Neural crest cell (in vitro differentiated cells): ENCODE results near the gene CDC42. TPM values are rescaled to one million over a fixed set of nuclear protein-coding genes. Genes with fewer than 3 reads are reported as not detected.

Experiments
- DNase-seq: peaks from one replicate; pipeline ENCODE4 v3.0.0; 2021; ENCODE audit warnings: low read depth, mixed read lengths, low spot score
- H3K27ac Mint-ChIP-seq: one replicate; pipeline ENCODE4 v1.8.0; 2021; ENCODE audit warnings: mild to moderate bottlenecking, mixed read lengths; ENCODE audit not compliant: unreplicated experiment
- H3K27me3 Mint-ChIP-seq: 2 replicates; pipeline ENCODE4 v1.8.0; 2021; ENCODE audit warnings: low read depth, mild to moderate bottlenecking, mixed read lengths
- H3K36me3 Mint-ChIP-seq: 2 replicates; pipeline ENCODE4 v1.8.0; 2021; ENCODE audit warnings: low read depth, mild to moderate bottlenecking, mixed read lengths
- H3K4me1 Mint-ChIP-seq: 2 replicates; pipeline ENCODE4 v1.8.0; 2021; ENCODE audit warnings: mixed read lengths
- H3K4me3 Mint-ChIP-seq: one replicate; pipeline ENCODE4 v1.8.0; 2021; ENCODE audit warnings: mild to moderate bottlenecking, mixed read lengths
- H3K9me3 Mint-ChIP-seq: 2 replicates; pipeline ENCODE4 v1.8.0; 2021; ENCODE audit warnings: mixed read lengths
- CTCF ChIP-seq: fragments of 200-600 bp; sonication (generic); conservative IDR thresholded peaks from 2 replicates; pipeline ENCODE4 v1.5.0; 2021; ENCODE audit warnings: antibody characterized with exemption, mild to moderate bottlenecking
- total RNA-seq: library from RNA; stranded (reverse); gene quantifications from 2 replicates; pipeline ENCODE4 v1.2.1, GENCODE V29; 2021

Gene CDC42
- total RNA-seq, 1 donor from 2014 or later: 198 TPM

GRCh38 chr1:22018583-22019559 lies 33.6 kb upstream of the CDC42 start:
- TF ChIP-seq CTCF: peak; percentile 40
- no peak for DNase-seq
- Mint-ChIP-seq H3K9me3 (no peaks in the 10 kb centered on the region), H3K4me3 (no peak overlapping the region), H3K27me3 (no peaks in the 10 kb centered on the region), H3K4me1 (peaks cover 8% of the 10 kb centered on the region), H3K36me3 (no peaks in the 10 kb centered on the region), H3K27ac (no peak overlapping the region)

- no peak for TF ChIP-seq CTCF
- Mint-ChIP-seq H3K36me3 (no peaks in the 10 kb centered on the region), H3K27me3 (no peaks in the 10 kb centered on the region), H3K9me3 (no peaks in the 10 kb centered on the region), H3K4me1 (peaks cover 21% of the 10 kb centered on the region), H3K4me3 (no peak overlapping the region), H3K27ac (no peak overlapping the region)
- DNase-seq: no peak
These were observed 31.4 kb upstream of the CDC42 start for GRCh38 chr1:22021061-22021460.

- H3K27ac Mint-ChIP-seq: peak overlapping the region; percentile 77
- no peaks in the 10 kb centered on the region for H3K9me3 Mint-ChIP-seq
- peak overlapping the region; percentile 93 for H3K4me3 Mint-ChIP-seq
- no peaks in the 10 kb centered on the region for H3K27me3 Mint-ChIP-seq
- TF ChIP-seq CTCF: peak; percentile 14
- H3K4me1 Mint-ChIP-seq: peaks cover 28% of the 10 kb centered on the region
- DNase-seq: no peak
- H3K36me3 Mint-ChIP-seq: no peaks in the 10 kb centered on the region
These were observed 27.8 kb upstream of the CDC42 start for GRCh38 chr1:22024485-22025367.

- peak overlapping the region; percentile 77 for H3K27ac Mint-ChIP-seq
- no peaks in the 10 kb centered on the region for H3K9me3 Mint-ChIP-seq
- TF ChIP-seq CTCF: no peak
- peak; percentile 76 for DNase-seq
- H3K4me3 Mint-ChIP-seq: peak overlapping the region; percentile 93
- no peaks in the 10 kb centered on the region for H3K36me3 Mint-ChIP-seq
- no peaks in the 10 kb centered on the region for H3K27me3 Mint-ChIP-seq
- H3K4me1 Mint-ChIP-seq: peaks cover 28% of the 10 kb centered on the region
These were observed 26.9 kb upstream of the CDC42 start for GRCh38 chr1:22025368-22026155.

GRCh38 chr1:22026924-22027289 lies 25.6 kb upstream of the CDC42 start:
- no peaks in the 10 kb centered on the region for H3K9me3 Mint-ChIP-seq
- no peaks in the 10 kb centered on the region for H3K27me3 Mint-ChIP-seq
- H3K4me3 Mint-ChIP-seq: peak overlapping the region; percentile 93
- DNase-seq: no peak
- no peak for TF ChIP-seq CTCF
- peaks cover 28% of the 10 kb centered on the region for H3K4me1 Mint-ChIP-seq
- no peaks in the 10 kb centered on the region for H3K36me3 Mint-ChIP-seq
- no peak overlapping the region for H3K27ac Mint-ChIP-seq
